Measurements from ENCODE around the gene CEACAM4.
"Not testable (repeated sequence)": the region's sequence is repeated elsewhere in the genome, so short reads cannot be mapped to it uniquely, and the experiment has no call there.

Gene CEACAM4

DNA sequence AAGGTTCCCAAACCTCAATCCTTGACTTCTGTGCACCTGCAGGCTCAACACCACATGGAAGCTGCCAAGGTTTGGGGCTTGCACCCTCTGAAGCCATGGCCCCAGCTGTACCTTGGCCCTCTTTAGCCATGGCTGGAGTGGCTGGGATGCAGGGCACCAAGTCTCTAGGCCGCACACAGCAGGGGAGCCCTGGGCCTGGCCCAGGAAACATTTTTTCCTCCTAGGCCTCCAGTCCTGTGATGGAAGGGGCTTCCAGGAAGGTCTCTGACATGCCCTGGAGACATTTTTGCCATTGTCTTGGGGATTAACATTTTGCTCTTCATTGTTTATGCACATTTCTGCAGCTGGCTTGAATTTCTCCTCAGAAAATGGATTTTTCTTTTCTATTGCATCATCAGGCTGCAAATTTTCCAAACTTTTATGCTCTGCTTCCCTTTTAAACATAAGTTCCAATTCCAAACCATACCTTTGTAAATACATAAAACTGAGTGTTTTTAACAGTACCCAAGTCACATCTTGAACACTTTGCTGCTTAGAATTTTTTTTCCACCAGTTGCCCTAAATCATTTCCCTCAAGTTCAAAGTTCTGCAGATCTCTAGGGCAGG lies 44.2 kb downstream of the CEACAM4 start:
- not testable (repeated sequence) for DNase-seq

DNA sequence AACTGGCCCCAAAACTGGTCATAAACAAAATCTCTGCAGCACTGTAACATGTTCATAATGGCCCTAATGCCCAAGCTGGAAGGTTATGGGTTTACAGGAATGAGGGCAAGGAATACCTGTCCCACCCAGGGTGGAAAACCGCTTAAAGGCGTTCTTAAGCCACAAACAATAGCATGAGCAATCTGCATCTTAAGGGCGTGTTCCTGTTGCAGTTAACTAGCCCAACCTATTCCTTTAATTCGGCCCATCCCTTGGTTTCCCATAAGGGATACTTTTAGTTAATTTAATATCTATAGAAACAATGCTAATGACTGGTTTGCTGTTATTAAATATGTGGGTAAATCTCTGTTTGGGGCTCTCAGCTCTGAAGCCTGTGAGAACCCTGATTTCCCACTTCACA lies 45.8 kb downstream of the CEACAM4 start:
- not testable (repeated sequence) for DNase-seq

DNA sequence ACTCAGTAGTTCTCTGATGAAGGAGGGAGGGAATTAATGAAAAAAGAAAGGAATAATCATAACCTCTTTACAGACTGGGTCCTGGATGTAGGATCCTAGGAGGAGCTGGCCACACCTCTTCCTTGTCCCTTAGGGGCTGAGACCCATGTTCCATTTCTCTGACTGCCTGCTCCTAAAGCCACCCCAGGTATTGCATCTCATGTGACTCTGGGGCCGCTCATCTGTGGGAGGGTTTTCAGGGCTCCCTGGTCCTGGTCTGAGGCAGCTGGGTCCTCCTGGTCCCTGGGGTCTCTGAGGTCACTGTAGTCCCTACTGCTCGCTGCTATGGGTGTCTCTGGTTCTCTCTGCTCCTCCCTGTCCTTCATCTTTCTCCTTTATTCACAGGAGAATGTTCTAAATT lies 48.0 kb downstream of the CEACAM4 start:
- DNase-seq = no peak

DNA sequence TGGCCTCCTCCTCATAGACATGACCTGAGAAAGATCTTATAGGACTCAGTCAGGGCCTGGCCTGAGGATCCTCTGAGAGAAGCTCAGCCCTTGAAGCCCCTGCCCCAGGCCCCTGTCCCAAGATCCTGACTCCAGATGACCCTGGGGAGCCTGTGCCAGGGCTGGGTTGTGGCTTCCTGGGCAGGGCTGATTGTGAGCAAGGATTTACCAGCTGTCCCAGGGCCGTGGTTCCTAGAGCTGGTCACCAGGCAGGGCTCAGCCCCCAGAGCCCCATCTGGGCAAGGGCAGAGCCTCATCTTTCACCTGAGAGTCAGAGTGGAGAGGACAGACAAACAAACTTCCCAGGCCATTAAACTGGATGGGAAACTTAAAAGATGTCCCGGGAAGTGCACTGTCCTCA lies 49.0 kb downstream of the CEACAM4 start:
- DNase-seq = no peak

DNA sequence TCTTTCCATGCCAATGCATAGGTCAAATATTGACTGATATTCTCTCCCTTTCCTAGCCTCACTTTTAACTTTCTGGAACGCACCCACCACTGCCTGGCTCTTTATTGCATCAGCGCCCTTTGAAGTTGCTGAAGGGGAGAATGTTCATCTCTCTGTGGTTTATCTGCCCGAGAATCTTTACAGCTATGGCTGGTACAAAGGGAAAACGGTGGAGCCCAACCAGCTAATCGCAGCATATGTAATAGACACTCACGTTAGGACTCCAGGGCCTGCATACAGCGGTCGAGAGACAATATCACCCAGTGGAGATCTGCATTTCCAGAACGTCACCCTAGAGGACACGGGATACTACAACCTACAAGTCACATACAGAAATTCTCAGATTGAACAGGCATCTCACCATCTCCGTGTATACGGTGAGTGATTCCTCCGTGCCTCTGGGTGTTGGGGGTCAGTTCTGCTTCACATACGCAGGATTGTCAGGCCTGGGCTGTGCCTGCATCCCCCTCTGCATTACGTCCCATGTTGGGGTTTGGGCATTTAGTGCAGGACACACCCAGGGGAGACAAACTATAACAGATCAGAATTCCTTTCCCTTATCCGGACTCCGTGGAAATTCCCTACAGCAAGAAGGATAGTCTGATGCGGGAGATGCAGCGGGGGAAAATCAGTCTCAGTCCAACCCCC lies 49.6 kb downstream of the CEACAM4 start:
- no peak for DNase-seq

DNA sequence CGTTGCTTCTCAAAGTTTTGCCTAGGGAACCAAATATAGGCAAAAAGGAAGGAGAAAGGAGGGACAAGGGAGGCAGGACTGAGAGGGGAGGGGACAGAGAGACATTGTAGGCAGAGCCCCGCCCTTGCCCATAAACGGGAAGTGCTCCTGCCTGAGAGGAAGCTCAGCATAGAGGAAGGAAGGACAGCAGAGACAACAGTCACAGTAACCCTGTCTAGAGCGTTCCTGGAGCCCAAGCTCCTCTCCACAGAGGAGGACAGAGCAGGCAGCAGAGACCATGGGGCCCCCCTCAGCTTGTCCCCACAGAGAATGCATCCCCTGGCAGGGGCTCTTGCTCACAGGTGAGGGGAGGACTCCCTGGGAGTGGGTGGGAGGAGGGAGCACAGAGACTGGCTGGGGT lies 50.9 kb downstream of the CEACAM4 start, which contains the start of gene CEACAM21:
Gene CEACAM21, plus strand, starts transcription at position 169 of the 400 bp plus-strand sequence. Its CDS starts 109 bp downstream, at position 278.
- DNase-seq = no peak

DNA sequence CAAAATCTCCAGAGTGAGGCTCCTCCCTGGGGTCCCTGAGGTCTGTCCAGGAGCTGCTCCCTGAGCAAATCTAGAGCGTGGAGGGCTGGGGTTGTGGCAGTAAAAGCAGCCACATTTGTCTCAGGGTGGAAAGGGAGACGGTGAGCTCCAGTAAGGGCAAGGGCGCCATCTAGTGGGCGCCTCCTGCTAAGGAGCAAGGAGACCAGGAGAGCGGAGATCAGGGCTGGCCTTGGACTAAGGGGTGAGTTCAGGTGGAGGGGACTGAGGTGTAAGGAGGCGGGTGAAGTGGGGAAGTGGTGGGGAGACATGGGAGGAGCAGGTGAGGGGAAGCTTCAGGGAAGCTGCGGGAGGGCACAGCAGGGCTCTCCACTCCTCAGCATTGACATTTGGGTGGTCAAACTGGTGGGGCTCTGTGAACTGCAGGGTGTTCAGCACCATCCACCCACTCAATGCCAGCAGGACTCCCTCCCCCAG lies 56.2 kb downstream of the CEACAM4 start:
- peak; percentile 79 for DNase-seq

DNA sequence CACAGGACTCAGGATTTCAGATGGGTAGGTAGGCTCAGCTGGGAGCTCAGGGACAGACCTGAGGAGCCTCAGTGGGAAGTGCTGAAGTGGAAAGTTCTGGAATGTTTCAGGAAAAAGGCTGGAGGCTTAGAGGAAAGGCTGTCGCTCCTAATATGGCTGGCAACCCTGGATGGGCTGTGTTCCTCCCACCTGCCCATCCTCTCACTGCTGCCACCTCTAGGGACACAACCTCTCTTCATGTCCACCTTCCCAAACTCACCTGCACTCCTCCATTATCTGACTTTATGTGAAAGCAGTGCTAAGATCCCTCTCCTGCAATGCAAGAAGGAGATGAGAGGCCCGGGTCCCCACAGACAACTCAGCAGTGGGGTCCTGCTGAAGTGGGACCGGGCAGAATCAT lies 56.7 kb downstream of the CEACAM4 start:
- no peak for DNase-seq

DNA sequence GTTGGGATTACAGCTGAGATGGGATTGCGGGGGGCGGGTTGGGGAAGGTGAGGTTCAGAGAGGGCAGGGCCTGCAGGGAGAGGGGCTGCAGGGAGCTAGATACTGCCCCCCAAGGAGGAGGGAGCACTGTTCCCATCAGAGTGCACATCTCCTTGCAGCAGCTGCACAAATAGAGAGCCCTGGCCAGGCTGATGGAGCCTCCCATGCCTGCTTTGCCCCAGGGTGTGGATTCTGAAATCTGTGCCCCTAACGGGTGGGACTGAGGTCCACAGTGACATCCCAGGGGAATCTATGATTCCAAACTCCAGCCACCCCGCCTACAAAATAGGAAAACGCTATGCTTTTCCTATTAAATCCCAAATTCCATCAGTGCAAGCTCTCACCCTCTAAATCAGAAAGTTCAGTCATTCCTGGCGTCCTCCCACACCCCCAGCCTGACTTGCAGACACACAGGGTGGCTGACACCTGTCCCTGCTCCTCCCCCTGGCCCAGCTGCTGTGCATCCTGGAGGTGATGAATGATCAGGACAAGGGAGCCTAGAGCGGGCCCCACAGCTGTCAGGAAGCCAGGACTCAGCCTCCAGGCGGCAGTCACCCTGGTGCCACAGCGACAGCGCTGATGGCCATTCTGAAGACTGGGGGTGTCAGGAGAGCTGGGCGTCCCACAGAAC lies 57.3 kb downstream of the CEACAM4 start:
- no peak for DNase-seq
